ENCODE measurements around the gene DTNBP1. TPM values are rescaled to one million over a fixed set of nuclear protein-coding genes. Genes with fewer than 3 reads are reported as not detected.

The DTNBP1 gene
- total and polyA plus RNA-seq, 2 experiments from 2014 or later, result 0.32 to 15.8 TPM

GRCh38 chr6:15569035-15569995 is 93.5 kb downstream of the DTNBP1 start:
- in situ Hi-C loops (cut with MboI), result no loop called here
- Histone ChIP-seq H3K9me2 (ENCODE audit: insufficient read depth) (no peaks in the 10 kb centered on the region), H3F3A (ENCODE audit: insufficient read depth) (no peaks in the 10 kb centered on the region), H3K27me3 (replicated peaks; ENCODE audit: insufficient read depth) (no peaks in the 10 kb centered on the region), H3K9me3 (ENCODE audit: low read depth) (no peaks in the 10 kb centered on the region), H3K79me2 (ENCODE audit: insufficient read depth) (no peaks in the 10 kb centered on the region), H3K4me3 (no peak overlapping the region), H2AFZ (no peak overlapping the region), H3K36me3 (ENCODE audit: low read depth) (no peaks in the 10 kb centered on the region), H4K20me1 (ENCODE audit: insufficient read depth) (no peaks in the 10 kb centered on the region), H3K9ac (no peak overlapping the region), H3K27ac (no peak overlapping the region), H3K4me1 (ENCODE audit: insufficient read depth) (no peaks in the 10 kb centered on the region), H3K4me2 (ENCODE audit: unreplicated experiment) (no peak overlapping the region)
- TF ChIP-seq EZH2phosphoT487 (IDR thresholded peaks at IDR 0.05; ENCODE audit: insufficient read depth, low read depth) (no peak), EZH2 (IDR thresholded peaks at IDR 0.05; ENCODE audit: insufficient read depth, poor library complexity, severe bottlenecking) (no peak)
- 83 to 88% methylated on average over 17 of the region's 17 CpGs for WGBS, 2 experiments (ENCODE audit: low coverage in 1 of 2, low lambda C conversion rate in 2 of 2, missing lambda C conversion rate in 2 of 2)
- DNase-seq, result no peak

- WGBS, 2 experiments (ENCODE audit: low coverage in 1 of 2, low lambda C conversion rate in 2 of 2, missing lambda C conversion rate in 2 of 2), result 88 to 93% methylated on average over 1 of the region's 1 CpG
- Histone ChIP-seq H2AFZ (no peak overlapping the region), H4K20me1 (ENCODE audit: insufficient read depth) (no peaks in the 10 kb centered on the region), H3K9me3 (ENCODE audit: low read depth) (no peaks in the 10 kb centered on the region), H3K79me2 (ENCODE audit: insufficient read depth) (no peaks in the 10 kb centered on the region), H3K9me2 (ENCODE audit: insufficient read depth) (no peaks in the 10 kb centered on the region), H3K4me2 (ENCODE audit: unreplicated experiment) (no peak overlapping the region), H3K27me3 (replicated peaks; ENCODE audit: insufficient read depth) (no peaks in the 10 kb centered on the region), H3K27ac (no peak overlapping the region), H3K9ac (no peak overlapping the region), H3K4me3 (no peak overlapping the region), H3K4me1 (ENCODE audit: insufficient read depth) (no peaks in the 10 kb centered on the region), H3F3A (ENCODE audit: insufficient read depth) (no peaks in the 10 kb centered on the region), H3K36me3 (ENCODE audit: low read depth) (no peaks in the 10 kb centered on the region)
- DNase-seq, result no peak
- in situ Hi-C loops (cut with MboI), result no loop called here
- TF ChIP-seq EZH2phosphoT487 (IDR thresholded peaks at IDR 0.05; ENCODE audit: insufficient read depth, low read depth) (no peak), EZH2 (IDR thresholded peaks at IDR 0.05; ENCODE audit: insufficient read depth, poor library complexity, severe bottlenecking) (no peak)
These were observed 99.9 kb downstream of the DTNBP1 start for GRCh38 chr6:15562977-15563376.

DNA sequence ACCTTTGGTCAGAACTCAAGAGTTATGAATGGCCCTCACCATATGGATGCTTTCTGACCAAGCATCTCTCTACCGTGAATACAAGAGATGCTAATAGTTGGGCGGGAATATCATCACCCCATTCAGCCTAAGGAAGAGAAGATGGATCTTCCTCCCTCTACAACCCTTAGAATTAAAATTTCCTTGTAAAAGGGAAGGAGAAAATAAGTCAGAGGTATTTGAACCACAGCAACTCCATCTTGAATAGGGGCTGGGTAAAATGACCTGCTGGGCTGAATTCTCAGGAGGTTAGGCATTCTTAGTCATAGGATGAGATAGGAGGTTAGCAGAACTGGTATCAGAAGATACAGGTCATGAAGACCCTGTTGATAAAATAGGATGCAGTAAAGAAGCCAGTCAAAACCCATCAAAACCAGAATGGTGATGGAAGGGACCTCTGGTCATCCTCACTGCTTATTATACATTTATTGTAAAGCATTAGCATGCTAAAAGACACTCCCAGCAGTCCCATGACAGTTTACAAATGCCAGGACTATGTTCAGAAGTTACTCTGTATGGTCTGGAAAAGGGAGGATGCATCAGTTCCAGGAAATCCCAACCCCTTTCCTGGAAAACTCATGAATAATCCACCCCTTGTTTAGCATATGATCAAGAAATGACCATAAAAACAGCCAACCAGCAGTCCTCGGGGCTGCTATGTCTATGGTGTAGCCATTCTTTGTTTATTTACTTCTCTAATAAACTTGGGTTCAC is 101.2 kb downstream of the DTNBP1 start:
- H3K4me1 ChIP-seq (ENCODE audit: insufficient read depth), result no peaks in the 10 kb centered on the region
- H3K36me3 ChIP-seq (ENCODE audit: low read depth), result no peaks in the 10 kb centered on the region
- no peaks in the 10 kb centered on the region for H3K9me2 ChIP-seq (ENCODE audit: insufficient read depth)
- TF ChIP-seq EZH2phosphoT487 (IDR thresholded peaks at IDR 0.05; ENCODE audit: insufficient read depth, low read depth), result no peak
- no peak for DNase-seq
- H3K27ac ChIP-seq, result no peak overlapping the region
- H3K4me2 ChIP-seq (ENCODE audit: unreplicated experiment), result no peak overlapping the region
- H3K27me3 ChIP-seq (replicated peaks; ENCODE audit: insufficient read depth), result no peaks in the 10 kb centered on the region
- H3K4me3 ChIP-seq, result no peak overlapping the region
- H3F3A ChIP-seq (ENCODE audit: insufficient read depth), result no peaks in the 10 kb centered on the region
- no peaks in the 10 kb centered on the region for H3K9me3 ChIP-seq (ENCODE audit: low read depth)
- H2AFZ ChIP-seq, result no peak overlapping the region
- WGBS, 2 experiments (ENCODE audit: low coverage in 1 of 2, low lambda C conversion rate in 2 of 2, missing lambda C conversion rate in 2 of 2), result 90 to 93% methylated on average over 3 of the region's 3 CpGs
- in situ Hi-C loops (cut with MboI), result no loop called here
- H4K20me1 ChIP-seq (ENCODE audit: insufficient read depth), result no peaks in the 10 kb centered on the region
- H3K79me2 ChIP-seq (ENCODE audit: insufficient read depth), result no peaks in the 10 kb centered on the region
- H3K9ac ChIP-seq, result no peak overlapping the region

GRCh38 chr6:15560713-15561112 is 102.1 kb downstream of the DTNBP1 start:
- H3F3A ChIP-seq (ENCODE audit: insufficient read depth), result no peaks in the 10 kb centered on the region
- H3K4me3 ChIP-seq, result no peak overlapping the region
- H3K4me2 ChIP-seq (ENCODE audit: unreplicated experiment), result no peak overlapping the region
- H3K9me3 ChIP-seq (ENCODE audit: low read depth), result no peaks in the 10 kb centered on the region
- in situ Hi-C loops (cut with MboI), result no loop called here
- H3K79me2 ChIP-seq (ENCODE audit: insufficient read depth), result no peaks in the 10 kb centered on the region
- no peak overlapping the region for H2AFZ ChIP-seq
- no peak for TF ChIP-seq EZH2 (IDR thresholded peaks at IDR 0.05; ENCODE audit: insufficient read depth, poor library complexity, severe bottlenecking)
- H3K4me1 ChIP-seq (ENCODE audit: insufficient read depth), result no peaks in the 10 kb centered on the region
- no peak for DNase-seq
- no peaks in the 10 kb centered on the region for H4K20me1 ChIP-seq (ENCODE audit: insufficient read depth)
- WGBS, 2 experiments (ENCODE audit: low coverage in 1 of 2, low lambda C conversion rate in 2 of 2, missing lambda C conversion rate in 2 of 2), result 97 to 100% methylated on average over 1 of the region's 1 CpG
- H3K36me3 ChIP-seq (ENCODE audit: low read depth), result no peaks in the 10 kb centered on the region
- H3K27ac ChIP-seq, result no peak overlapping the region
- no peak overlapping the region for H3K9ac ChIP-seq
- no peaks in the 10 kb centered on the region for H3K9me2 ChIP-seq (ENCODE audit: insufficient read depth)
- H3K27me3 ChIP-seq (replicated peaks; ENCODE audit: insufficient read depth), result no peaks in the 10 kb centered on the region

All from GM23248 (cell line).